Neuronal stem cell (in vitro differentiated cells): Measurements from ENCODE around the gene OR2V2.

Source experiments
- DNase-seq: peaks from one replicate; pipeline ENCODE4 v3.0.0-alpha.2; 2013; ENCODE audit warnings: low spot score
- H2AFZ ChIP-seq: one replicate; pipeline ENCODE4 v1.6.1; 2013; ENCODE audit warnings: mild to moderate bottlenecking, low read length, inconsistent platforms
- H2AK5ac ChIP-seq: 2 replicates; pipeline ENCODE4 v1.6.1; 2013; ENCODE audit warnings: low read depth, mild to moderate bottlenecking, inconsistent platforms, low read length, moderate library complexity, mixed read lengths
- H2BK120ac ChIP-seq: 2 replicates; pipeline ENCODE4 v1.6.1; 2013; ENCODE audit warnings: low read depth, mild to moderate bottlenecking, inconsistent platforms, low read length, moderate library complexity, mixed read lengths
- H2BK12ac ChIP-seq: one replicate; pipeline ENCODE4 v1.6.1; 2013; ENCODE audit warnings: low read length, inconsistent platforms
- H2BK15ac ChIP-seq: 2 replicates; pipeline ENCODE4 v1.6.1; 2013; ENCODE audit warnings: mild to moderate bottlenecking, low read length, inconsistent platforms, mixed read lengths
- H2BK5ac ChIP-seq: one replicate; pipeline ENCODE4 v1.6.1; 2013; ENCODE audit warnings: inconsistent platforms, mild to moderate bottlenecking, low read length, moderate library complexity
- H3K14ac ChIP-seq: one replicate; pipeline ENCODE4 v1.6.1; 2013; ENCODE audit warnings: low read length, inconsistent platforms
- H3K18ac ChIP-seq: 2 replicates; pipeline ENCODE4 v1.6.1; 2013; ENCODE audit warnings: low read length, inconsistent platforms
- H3K23ac ChIP-seq: 2 replicates; pipeline ENCODE4 v1.6.1; 2013; ENCODE audit warnings: low read depth, mild to moderate bottlenecking, mixed read lengths, low read length, inconsistent platforms; ENCODE audit not compliant: poor library complexity
- H3K27ac ChIP-seq: replicated peaks from 3 replicates; pipeline ENCODE4 v1.5.1; 2013; ENCODE audit warnings: low read length, inconsistent platforms
- H3K27me3 ChIP-seq, 3 experiments: 2 replicates each; pipeline ENCODE4 v1.6.1; 2013; ENCODE audit warnings: low read length in 3 of 3, mild to moderate bottlenecking in 2 of 3, inconsistent platforms in 1 of 3, low read depth in 1 of 3, mixed read lengths in 1 of 3, moderate library complexity in 1 of 3; ENCODE audit not compliant: control insufficient read depth in 3 of 3, insufficient read depth in 3 of 3
- H3K36me3 ChIP-seq, 2 donors: replicated peaks in 1 of 2; 2 replicates each; pipeline ENCODE4 v1.6.1; 2013; ENCODE audit warnings: low read length in 2 of 2; ENCODE audit not compliant: control insufficient read depth in 2 of 2, insufficient read depth in 2 of 2
- H3K4ac ChIP-seq: 2 replicates; pipeline ENCODE4 v1.6.1; 2013; ENCODE audit warnings: inconsistent platforms, mild to moderate bottlenecking, low read length, moderate library complexity
- H3K4me1 ChIP-seq, 2 donors: 1 replicate in 1 of 2; 2 replicates in 1 of 2; pipeline ENCODE4 v1.6.1; 2013; ENCODE audit warnings: low read length in 2 of 2, low read depth in 1 of 2; ENCODE audit not compliant: control insufficient read depth in 2 of 2, insufficient read depth in 1 of 2
- H3K4me2 ChIP-seq: one replicate; pipeline ENCODE4 v1.6.1; 2013; ENCODE audit warnings: mild to moderate bottlenecking, low read length, inconsistent platforms; ENCODE audit not compliant: insufficient read depth, poor library complexity, severe bottlenecking
- H3K4me3 ChIP-seq, 2 donors: 2 replicates each; pipeline ENCODE4 v1.5.1; 2013; ENCODE audit warnings: low read length in 2 of 2, mild to moderate bottlenecking in 2 of 2, inconsistent platforms in 1 of 2, moderate library complexity in 1 of 2
- H3K79me1 ChIP-seq: one replicate; pipeline ENCODE4 v1.6.1; 2013; ENCODE audit warnings: low read depth, mild to moderate bottlenecking, inconsistent platforms, low read length, moderate library complexity
- H3K9ac ChIP-seq: one replicate; pipeline ENCODE4 v1.6.1; 2013; ENCODE audit warnings: mild to moderate bottlenecking, low read depth, low read length, inconsistent platforms; ENCODE audit not compliant: poor library complexity
- H3K9me3 ChIP-seq, 2 donors: replicated peaks in 1 of 2; 2 replicates each; pipeline versions ENCODE3 to v1.6.1; 2013; ENCODE audit warnings: low read length in 2 of 2, mild to moderate bottlenecking in 2 of 2, inconsistent platforms in 1 of 2, low read depth in 1 of 2, mixed read lengths in 1 of 2, moderate library complexity in 1 of 2; ENCODE audit not compliant: control insufficient read depth in 2 of 2, insufficient read depth in 1 of 2
- H4K8ac ChIP-seq: one replicate; pipeline ENCODE4 v1.6.1; 2013; ENCODE audit warnings: low read depth, mild to moderate bottlenecking, inconsistent platforms, low read length, moderate library complexity
- H4K91ac ChIP-seq: one replicate; pipeline ENCODE4 v1.6.1; 2013; ENCODE audit warnings: low read length, low read depth, mild to moderate bottlenecking, inconsistent platforms; ENCODE audit not compliant: poor library complexity
- WGBS, 2 donors: extraction: QIAGEN DNeasy Blood & Tissue Kit; methylation state at CpG; one replicate each; pipeline ENCODE4 v1.1.7; 2013; ENCODE audit warnings: missing lambda C conversion rate in 2 of 2, mixed read lengths in 1 of 2; ENCODE audit not compliant: insufficient read length in 2 of 2, insufficient replicate concordance in 1 of 2; ENCODE audit errors: extremely low coverage in 2 of 2; 5-methylcytosine and 5-hydroxymethylcytosine counted together

Gene OR2V2

GRCh38 chr5:181191526-181192336 lies 44.3 kb downstream of the OR2V2 start:
- Histone ChIP-seq H2AFZ (peak overlapping the region; percentile 98), H3K14ac (no peak overlapping the region), H4K8ac (no peak overlapping the region), H3K4me3 (peak overlapping the region; percentile 84 to 94), H2BK120ac (peak overlapping the region; percentile 1), H3K27me3 (peaks cover 5 to 22% (median 15%) of the 10 kb centered on the region in 3 experiments), H2BK12ac (no peak overlapping the region), H3K9ac (peak overlapping the region; percentile 94), H3K4me1 (peaks cover 3 to 10% of the 10 kb centered on the region in 2 donors), H3K4ac (peak overlapping the region; percentile 61), H3K9me3 (no peaks in the 10 kb centered on the region), H2BK5ac (peak overlapping the region; percentile 88), H3K36me3 (no peaks in the 10 kb centered on the region), H3K23ac (peak overlapping the region; percentile 92), H2AK5ac (peak overlapping the region; percentile 2), H3K4me2 (peak overlapping the region; percentile 99), H2BK15ac (peak overlapping the region; percentile 98), H3K79me1 (no peaks in the 10 kb centered on the region), H3K18ac (peak overlapping the region; percentile 98), H3K27ac (peak overlapping the region; percentile 62), H4K91ac (no peak overlapping the region)
- WGBS, 2 donors: no CpG with 5 or more reads among the region's 64 CpGs
- DNase-seq: peak; percentile 98

DNA sequence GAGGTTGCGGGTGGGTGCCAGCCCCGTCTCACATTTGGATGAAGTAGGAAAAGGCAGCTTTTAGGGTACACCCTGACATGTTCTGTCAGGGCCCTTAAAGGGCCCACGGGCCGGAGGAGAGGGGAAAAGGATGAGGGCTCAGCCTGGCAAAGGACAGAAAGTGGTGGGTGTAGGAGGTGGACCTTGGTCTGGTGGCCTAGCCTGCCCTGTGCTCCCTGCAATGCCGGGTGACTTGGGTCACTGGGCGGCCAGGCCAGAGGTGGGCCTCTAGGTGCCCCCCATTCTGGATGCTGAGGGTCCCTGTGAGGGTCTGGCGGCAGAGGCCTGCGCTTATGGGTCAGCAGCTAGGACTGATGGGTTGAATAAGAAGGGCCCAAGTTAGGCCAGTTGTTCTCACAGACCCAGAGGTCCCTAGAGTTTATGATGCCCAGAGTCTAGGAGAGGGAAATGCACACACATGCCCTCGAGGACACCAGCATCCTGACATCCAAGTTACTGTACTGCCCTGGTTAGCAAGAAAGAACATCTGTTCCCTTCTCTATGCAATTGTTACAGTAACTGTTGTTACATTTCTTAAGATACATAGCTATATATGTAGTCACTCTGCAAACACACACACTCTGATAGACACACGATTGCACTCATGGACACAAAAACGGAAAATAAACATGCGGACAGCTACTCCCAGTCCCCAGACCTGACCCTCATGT lies 45.1 kb downstream of the OR2V2 start:
- Histone ChIP-seq H3K4me1 (peaks cover 4 to 10% of the 10 kb centered on the region in 2 donors), H3K9ac (peak overlapping the region; percentile 94), H3K79me1 (no peaks in the 10 kb centered on the region), H3K14ac (no peak overlapping the region), H4K91ac (no peak overlapping the region), H3K36me3 (no peaks in the 10 kb centered on the region), H3K27ac (no peak overlapping the region), H2AK5ac (peak overlapping the region; percentile 2), H4K8ac (no peak overlapping the region), H2BK12ac (no peak overlapping the region), H2BK15ac (peak overlapping the region; percentile 98), H3K23ac (no peak overlapping the region), H3K4me3 (peak overlapping the region; percentile 84 to 94), H3K4ac (no peak overlapping the region), H2BK120ac (peak overlapping the region; percentile 1), H2AFZ (peak overlapping the region; percentile 98), H3K27me3 (peaks cover 9 to 22% (median 15%) of the 10 kb centered on the region in 3 experiments), H3K4me2 (peak overlapping the region; percentile 84), H2BK5ac (peak overlapping the region; percentile 88), H3K18ac (peak overlapping the region; percentile 98), H3K9me3 (no peaks in the 10 kb centered on the region)
- WGBS, 2 donors: no CpG with 5 or more reads among the region's 12 CpGs
- no peak for DNase-seq

DNA sequence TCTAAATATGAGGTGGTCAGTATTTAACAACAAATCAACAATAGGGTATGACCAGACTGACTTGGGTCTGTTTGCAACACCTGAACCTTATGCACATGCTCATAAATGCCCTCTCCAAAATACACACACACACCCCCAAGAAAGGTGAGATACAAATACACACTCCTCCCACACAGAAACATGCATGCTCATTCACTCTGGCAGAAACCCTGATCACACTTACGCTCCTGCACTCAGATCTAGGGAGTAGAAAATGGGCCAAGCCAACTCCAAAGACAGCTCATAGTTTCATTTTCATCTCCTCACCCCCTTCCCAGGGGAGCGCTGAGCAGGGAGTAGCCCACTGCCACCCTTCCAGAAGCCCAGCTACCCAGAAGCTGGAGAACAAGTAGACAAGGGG lies 46.3 kb downstream of the OR2V2 start:
- no peak overlapping the region for H3K9ac ChIP-seq
- no CpG with 5 or more reads among the region's 2 CpGs for WGBS, 2 donors

More for the DNA sequence above, 46.3 kb downstream of the OR2V2 start:
- Histone ChIP-seq H3K9me3 (no peaks in the 10 kb centered on the region), H2BK120ac (no peak overlapping the region), H4K8ac (no peak overlapping the region), H2BK15ac (no peak overlapping the region), H2AK5ac (no peak overlapping the region), H3K23ac (no peak overlapping the region), H3K4me1 (peaks cover 11 to 15% of the 10 kb centered on the region in 2 donors), H2AFZ (no peak overlapping the region), H3K4me2 (no peak overlapping the region), H3K27me3 (peaks cover 15 to 22% (median 16%) of the 10 kb centered on the region in 3 experiments), H3K4ac (no peak overlapping the region), H3K4me3 (no peak overlapping the region), H4K91ac (no peak overlapping the region), H3K79me1 (no peaks in the 10 kb centered on the region), H3K18ac (no peak overlapping the region), H3K14ac (no peak overlapping the region), H3K27ac (no peak overlapping the region), H2BK5ac (no peak overlapping the region), H2BK12ac (no peak overlapping the region), H3K36me3 (no peaks in the 10 kb centered on the region)
- no peak for DNase-seq
